Liver (tissue), 2 donors: ENCODE data around the gene DNAJC5.

Experiments
- FOXA1 ChIP-seq: IDR thresholded peaks from 2 replicates; pipeline ENCODE4 v1.6.1; 2016; ENCODE audit warnings: antibody characterized with exemption
- REST ChIP-seq: IDR thresholded peaks from 2 replicates; pipeline ENCODE4 v1.6.1; 2016; ENCODE audit warnings: antibody characterized with exemption, mild to moderate bottlenecking
- TF ChIP-seq, protein P1 (sequence below): fragments of 150-350 bp; IDR thresholded peaks from 2 replicates; pipeline ENCODE4 v1.5.1; 2017; ENCODE audit warnings: improper control_type of control experiment, low read depth, low read length; ENCODE audit not compliant: missing input control
- TF ChIP-seq, protein P2 (sequence below): IDR thresholded peaks from 2 replicates; pipeline ENCODE4 v1.6.1; 2016; ENCODE audit warnings: antibody characterized with exemption
- TF ChIP-seq, protein P3 (sequence below): IDR thresholded peaks from 2 replicates; pipeline ENCODE4 v1.6.1; 2016; ENCODE audit warnings: antibody characterized with exemption
- donor health status: healthy.

DNA sequence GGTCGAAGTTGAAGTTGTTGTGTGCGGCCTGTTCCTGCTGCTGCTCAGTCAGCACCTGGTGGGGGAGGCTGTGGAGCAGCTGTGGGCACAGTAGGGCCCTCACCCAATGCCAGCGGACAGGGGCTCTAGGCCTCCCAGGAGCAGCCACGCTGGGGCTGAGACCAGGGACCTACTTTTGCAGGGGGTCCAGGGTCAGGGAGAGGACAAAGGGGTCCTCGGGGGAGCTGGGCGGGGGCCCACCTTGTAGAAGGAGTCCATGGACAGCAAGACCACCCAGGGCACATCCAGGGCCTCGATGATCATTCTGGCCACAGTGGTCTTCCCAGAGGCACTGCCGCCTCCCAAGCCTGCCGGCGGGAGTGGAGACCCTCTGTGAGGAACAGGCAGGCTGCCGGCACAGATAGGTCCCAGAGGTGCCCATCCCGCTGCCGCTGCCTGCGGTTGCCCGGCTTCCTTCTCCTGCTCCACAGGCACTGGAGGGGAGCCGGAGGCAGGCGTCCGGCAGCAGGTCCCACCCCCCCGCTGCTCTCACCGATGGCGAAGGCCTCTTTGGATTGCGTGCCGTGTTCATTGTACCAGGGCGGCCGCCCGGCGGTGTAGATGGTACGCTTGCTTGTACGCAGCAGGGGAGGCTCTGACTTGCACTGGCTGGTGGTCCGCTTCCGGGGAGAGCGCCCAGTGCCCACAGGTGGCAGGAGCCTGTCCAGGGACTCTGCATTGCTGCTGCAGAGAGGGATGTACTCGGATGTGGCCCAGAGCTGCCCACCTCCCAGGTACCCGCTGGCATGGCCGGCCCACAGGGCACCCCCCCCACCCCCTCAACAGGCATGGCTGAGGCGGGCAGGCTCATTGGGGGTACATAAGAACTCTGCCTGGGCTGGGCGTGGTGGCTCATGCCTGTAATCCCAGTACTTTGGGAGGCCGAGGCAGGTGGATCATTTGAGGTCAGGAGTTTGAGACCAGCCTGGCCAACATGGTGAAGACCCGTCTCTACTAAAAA is 51.3 kb downstream of the DNAJC5 start:
- TF ChIP-seq, protein P1, sequence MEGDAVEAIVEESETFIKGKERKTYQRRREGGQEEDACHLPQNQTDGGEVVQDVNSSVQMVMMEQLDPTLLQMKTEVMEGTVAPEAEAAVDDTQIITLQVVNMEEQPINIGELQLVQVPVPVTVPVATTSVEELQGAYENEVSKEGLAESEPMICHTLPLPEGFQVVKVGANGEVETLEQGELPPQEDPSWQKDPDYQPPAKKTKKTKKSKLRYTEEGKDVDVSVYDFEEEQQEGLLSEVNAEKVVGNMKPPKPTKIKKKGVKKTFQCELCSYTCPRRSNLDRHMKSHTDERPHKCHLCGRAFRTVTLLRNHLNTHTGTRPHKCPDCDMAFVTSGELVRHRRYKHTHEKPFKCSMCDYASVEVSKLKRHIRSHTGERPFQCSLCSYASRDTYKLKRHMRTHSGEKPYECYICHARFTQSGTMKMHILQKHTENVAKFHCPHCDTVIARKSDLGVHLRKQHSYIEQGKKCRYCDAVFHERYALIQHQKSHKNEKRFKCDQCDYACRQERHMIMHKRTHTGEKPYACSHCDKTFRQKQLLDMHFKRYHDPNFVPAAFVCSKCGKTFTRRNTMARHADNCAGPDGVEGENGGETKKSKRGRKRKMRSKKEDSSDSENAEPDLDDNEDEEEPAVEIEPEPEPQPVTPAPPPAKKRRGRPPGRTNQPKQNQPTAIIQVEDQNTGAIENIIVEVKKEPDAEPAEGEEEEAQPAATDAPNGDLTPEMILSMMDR: no peak
- TF ChIP-seq, protein P2, sequence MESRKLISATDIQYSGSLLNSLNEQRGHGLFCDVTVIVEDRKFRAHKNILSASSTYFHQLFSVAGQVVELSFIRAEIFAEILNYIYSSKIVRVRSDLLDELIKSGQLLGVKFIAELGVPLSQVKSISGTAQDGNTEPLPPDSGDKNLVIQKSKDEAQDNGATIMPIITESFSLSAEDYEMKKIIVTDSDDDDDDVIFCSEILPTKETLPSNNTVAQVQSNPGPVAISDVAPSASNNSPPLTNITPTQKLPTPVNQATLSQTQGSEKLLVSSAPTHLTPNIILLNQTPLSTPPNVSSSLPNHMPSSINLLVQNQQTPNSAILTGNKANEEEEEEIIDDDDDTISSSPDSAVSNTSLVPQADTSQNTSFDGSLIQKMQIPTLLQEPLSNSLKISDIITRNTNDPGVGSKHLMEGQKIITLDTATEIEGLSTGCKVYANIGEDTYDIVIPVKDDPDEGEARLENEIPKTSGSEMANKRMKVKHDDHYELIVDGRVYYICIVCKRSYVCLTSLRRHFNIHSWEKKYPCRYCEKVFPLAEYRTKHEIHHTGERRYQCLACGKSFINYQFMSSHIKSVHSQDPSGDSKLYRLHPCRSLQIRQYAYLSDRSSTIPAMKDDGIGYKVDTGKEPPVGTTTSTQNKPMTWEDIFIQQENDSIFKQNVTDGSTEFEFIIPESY: no peak
- no peak for TF ChIP-seq FOXA1
- TF ChIP-seq REST: no peak
- TF ChIP-seq, protein P3, sequence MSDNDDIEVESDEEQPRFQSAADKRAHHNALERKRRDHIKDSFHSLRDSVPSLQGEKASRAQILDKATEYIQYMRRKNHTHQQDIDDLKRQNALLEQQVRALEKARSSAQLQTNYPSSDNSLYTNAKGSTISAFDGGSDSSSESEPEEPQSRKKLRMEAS: no peak
